Activated naive CD8-positive, alpha-beta T cell treated with anti-CD3 and anti-CD28 coated beads, Interleukin-2, amount 10 ng/mL, durations not matched to agents 7 days and 5 days (primary cell): ENCODE results near the gene RRP1. TPM values are rescaled to one million over a fixed set of nuclear protein-coding genes. Genes with fewer than 3 reads are reported as not detected.

Experiments
- ATAC-seq: fragments of 150-1000 bp; cut with Tn5 transposase; one replicate; pipeline ENCODE4 v1.10.0; 2021; ENCODE audit warnings: low read depth, moderate library complexity
- POLR2A ChIA-PET: fragments of 350-600 bp; sonication (Branson Sonifier 250); formaldehyde crosslinking; loops from one replicate; lab custom pipeline; 2021; ENCODE audit warnings: antibody characterized with exemption; lab: Charles Lee
- DNase-seq: peaks from one replicate; pipeline ENCODE4 v3.0.0; 2021
- H3K27ac Mint-ChIP-seq: one replicate; pipeline ENCODE4 v1.8.0; 2022; ENCODE audit warnings: mild to moderate bottlenecking, mixed read lengths
- H3K27me3 Mint-ChIP-seq: one replicate; pipeline ENCODE4 v1.8.0; 2022; ENCODE audit warnings: mild to moderate bottlenecking, moderate library complexity, mixed read lengths
- H3K36me3 Mint-ChIP-seq: one replicate; pipeline ENCODE4 v1.8.0; 2021; ENCODE audit warnings: mild to moderate bottlenecking, mixed read lengths
- H3K4me1 Mint-ChIP-seq: one replicate; pipeline ENCODE4 v1.8.0; 2021; ENCODE audit warnings: mixed read lengths
- H3K4me3 Mint-ChIP-seq: one replicate; pipeline ENCODE4 v1.8.0; 2022; ENCODE audit warnings: mild to moderate bottlenecking, moderate library complexity, mixed read lengths
- H3K9me3 Mint-ChIP-seq: one replicate; pipeline ENCODE4 v1.8.0; 2021; ENCODE audit warnings: mixed read lengths
- total RNA-seq, 2 experiments: library from RNA; stranded (reverse); gene quantifications; one replicate each; pipeline ENCODE4 v1.2.3, GENCODE V29; 2021

The RRP1 gene
- total RNA-seq, 2 experiments from 2014 or later = 28.1 to 28.6 TPM

DNA sequence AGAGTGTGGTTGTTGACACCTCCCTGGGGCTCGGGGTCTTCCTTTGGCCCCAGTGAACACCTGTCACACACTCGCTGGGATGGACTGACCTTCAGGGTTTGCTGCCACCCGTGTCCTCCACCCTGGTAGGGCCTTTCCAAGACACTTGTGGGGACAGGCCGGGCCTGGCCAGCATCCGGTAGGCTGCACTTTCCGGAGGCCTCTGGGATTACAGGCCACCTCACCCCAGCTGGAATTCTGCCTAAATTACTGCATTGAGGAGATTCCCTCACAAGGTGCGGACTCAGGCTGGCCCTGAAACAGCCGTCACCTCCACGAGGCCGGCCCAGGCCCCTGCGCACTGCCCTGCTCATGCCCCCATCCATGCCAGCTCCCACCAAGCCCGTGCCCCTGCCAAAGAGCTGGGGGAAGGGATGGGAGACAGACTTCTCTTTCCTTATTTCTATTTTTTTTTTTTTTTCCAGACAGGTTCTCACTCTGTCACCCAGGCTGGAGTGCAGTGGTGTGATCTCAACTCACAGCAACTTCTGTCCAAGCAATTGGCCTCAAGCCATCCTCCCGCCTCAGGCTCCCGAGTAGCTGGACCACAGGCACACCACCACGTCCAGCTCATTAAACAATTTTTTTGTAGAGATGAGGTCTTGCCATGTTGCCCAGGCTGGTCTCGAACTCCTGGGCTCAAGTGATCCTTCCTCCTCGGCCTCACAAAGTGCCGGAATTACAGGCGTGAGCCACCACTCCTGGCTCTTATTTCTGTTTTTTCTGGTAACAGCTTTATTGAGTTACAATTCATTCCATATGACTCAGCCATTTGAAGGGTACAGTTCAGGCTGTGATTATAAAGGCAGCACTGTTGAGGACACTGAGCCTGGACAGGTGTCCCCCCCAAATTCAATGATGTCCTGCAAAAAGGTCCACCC is 24.5 kb upstream of the RRP1 start:
- DNase-seq (no peak), ATAC-seq (no peak)
- H3K27me3 Mint-ChIP-seq = no peaks in the 10 kb centered on the region
- no peaks in the 10 kb centered on the region for H3K36me3 Mint-ChIP-seq
- POLR2A ChIA-PET = interaction anchor here (0.6 kb wide), 1 partner anchor 88 kb away, joined by 3 read pairs; no protein-coding TSS in a partner anchor
- H3K4me3 Mint-ChIP-seq = no peak overlapping the region
- no peaks in the 10 kb centered on the region for H3K9me3 Mint-ChIP-seq
- H3K27ac Mint-ChIP-seq = no peak overlapping the region
- H3K4me1 Mint-ChIP-seq = peaks cover 4% of the 10 kb centered on the region

GRCh38 chr21:43766734-43767497 is 22.5 kb upstream of the RRP1 start:
- ATAC-seq (no peak), DNase-seq (no peak)
- Mint-ChIP-seq H3K27me3 (no peaks in the 10 kb centered on the region), H3K36me3 (peaks cover 6% of the 10 kb centered on the region), H3K4me3 (no peak overlapping the region), H3K4me1 (peaks cover 9% of the 10 kb centered on the region), H3K27ac (no peak overlapping the region), H3K9me3 (no peaks in the 10 kb centered on the region)
- POLR2A ChIA-PET = no interaction called here

DNA sequence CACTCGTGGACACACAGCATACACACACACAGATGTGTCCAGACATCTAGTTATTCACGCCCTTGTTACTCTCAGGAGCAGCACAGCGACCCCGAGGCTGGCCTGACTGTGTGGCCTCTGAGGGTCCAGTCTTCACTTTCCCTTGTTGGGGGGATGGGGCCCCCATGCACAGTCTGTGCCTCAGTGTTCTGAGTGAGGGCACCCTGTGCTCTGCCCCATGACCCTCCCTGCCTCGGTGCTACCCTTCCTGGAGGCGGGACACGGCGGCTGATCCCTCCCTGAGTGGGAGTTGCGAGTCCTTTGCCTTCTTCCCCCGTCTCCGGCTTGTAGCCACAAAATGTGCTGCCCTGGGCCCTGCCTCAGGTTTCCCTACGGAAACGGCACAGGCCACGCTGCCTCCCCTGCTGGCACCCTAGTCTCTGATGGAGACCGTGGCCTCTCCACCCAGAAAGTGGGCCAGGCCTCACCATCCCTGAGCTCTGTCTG is 21.8 kb upstream of the RRP1 start:
- ATAC-seq (no peak), DNase-seq (no peak)
- POLR2A ChIA-PET = no interaction called here
- H3K27ac Mint-ChIP-seq = no peak overlapping the region
- H3K4me3 Mint-ChIP-seq = no peak overlapping the region
- H3K36me3 Mint-ChIP-seq = peaks cover 8% of the 10 kb centered on the region
- H3K27me3 Mint-ChIP-seq = no peaks in the 10 kb centered on the region
- no peaks in the 10 kb centered on the region for H3K9me3 Mint-ChIP-seq
- H3K4me1 Mint-ChIP-seq = peaks cover 9% of the 10 kb centered on the region

DNA sequence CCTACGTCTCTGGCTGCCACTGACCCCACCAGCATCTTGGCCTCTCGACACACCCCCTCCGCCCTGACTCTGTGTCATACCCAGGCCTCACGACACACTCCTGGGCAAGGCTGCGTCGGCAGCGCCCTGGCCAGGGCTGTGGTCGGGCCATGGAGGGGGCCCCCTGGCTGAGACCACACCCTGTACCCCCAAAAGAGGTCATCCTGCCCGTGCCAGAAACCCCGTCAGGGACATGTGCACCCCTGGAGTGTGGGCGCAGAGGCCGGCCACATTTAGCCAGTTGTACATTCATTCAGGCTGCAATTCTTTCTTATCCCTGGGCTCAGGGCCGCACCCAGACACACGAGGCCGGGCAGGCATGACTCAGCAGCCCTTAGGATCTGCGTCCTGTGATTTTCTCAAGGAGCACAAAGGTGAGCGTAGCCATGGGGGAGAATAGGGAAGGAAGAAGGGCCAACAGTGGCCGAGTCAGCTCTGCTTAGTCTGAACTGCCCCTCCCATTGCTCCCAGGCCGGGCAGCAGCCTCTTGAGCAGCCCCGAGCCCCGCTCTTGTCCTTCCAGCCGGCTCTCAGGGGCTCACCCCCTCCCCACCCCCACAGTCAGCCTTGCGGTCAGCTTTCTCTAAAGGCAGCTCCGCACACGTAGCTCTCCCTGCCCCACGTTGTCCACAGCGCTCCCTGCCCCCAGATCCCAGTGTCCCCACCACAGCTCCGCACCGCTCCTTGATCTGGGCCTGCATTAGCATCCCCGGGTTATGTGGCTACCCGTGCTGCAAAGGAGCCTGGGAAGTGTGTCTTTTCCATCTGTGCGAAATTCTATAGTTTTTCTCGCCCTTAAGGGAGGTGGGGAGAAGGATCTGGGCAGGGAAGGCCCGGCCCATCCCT is 21.2 kb upstream of the RRP1 start:
- POLR2A ChIA-PET = interaction anchor here (0.6 kb wide), 1 partner anchor 191 kb away, joined by 3 read pairs; no protein-coding TSS in a partner anchor

GRCh38 chr21:43768868-43769167 is 20.6 kb upstream of the RRP1 start:
- no peaks in the 10 kb centered on the region for H3K9me3 Mint-ChIP-seq
- H3K36me3 Mint-ChIP-seq = peaks cover 17% of the 10 kb centered on the region
- H3K4me1 Mint-ChIP-seq = peaks cover 7% of the 10 kb centered on the region
- no peak overlapping the region for H3K4me3 Mint-ChIP-seq
- DNase-seq (no peak), ATAC-seq (no peak)
- POLR2A ChIA-PET = interaction anchor here (0.6 kb wide), 1 partner anchor 190 kb away, joined by 3 read pairs; no protein-coding TSS in a partner anchor
- H3K27ac Mint-ChIP-seq = no peak overlapping the region
- no peaks in the 10 kb centered on the region for H3K27me3 Mint-ChIP-seq

More for the DNA sequence above, 21.2 kb upstream of the RRP1 start:
- no peaks in the 10 kb centered on the region for H3K27me3 Mint-ChIP-seq
- H3K27ac Mint-ChIP-seq = no peak overlapping the region
- peaks cover 15% of the 10 kb centered on the region for H3K36me3 Mint-ChIP-seq
- H3K4me1 Mint-ChIP-seq = peaks cover 9% of the 10 kb centered on the region
- no peaks in the 10 kb centered on the region for H3K9me3 Mint-ChIP-seq
- no peak for DNase-seq
- no peak for ATAC-seq
- H3K4me3 Mint-ChIP-seq = no peak overlapping the region

GRCh38 chr21:43769325-43769958 is 19.9 kb upstream of the RRP1 start:
- ATAC-seq (no peak), DNase-seq (no peak)
- Mint-ChIP-seq H3K36me3 (peaks cover 21% of the 10 kb centered on the region), H3K27me3 (no peaks in the 10 kb centered on the region), H3K9me3 (no peaks in the 10 kb centered on the region), H3K4me1 (peaks cover 12% of the 10 kb centered on the region), H3K27ac (no peak overlapping the region), H3K4me3 (no peak overlapping the region)
- POLR2A ChIA-PET = no interaction called here

GRCh38 chr21:43770066-43770655 is 19.2 kb upstream of the RRP1 start:
- no peaks in the 10 kb centered on the region for H3K9me3 Mint-ChIP-seq
- H3K4me1 Mint-ChIP-seq = peaks cover 17% of the 10 kb centered on the region
- H3K4me3 Mint-ChIP-seq = no peak overlapping the region
- ATAC-seq (no peak), DNase-seq (no peak)
- H3K27ac Mint-ChIP-seq = no peak overlapping the region
- POLR2A ChIA-PET = no interaction called here
- H3K27me3 Mint-ChIP-seq = no peaks in the 10 kb centered on the region
- peaks cover 23% of the 10 kb centered on the region for H3K36me3 Mint-ChIP-seq

GRCh38 chr21:43771199-43771675 is 18.1 kb upstream of the RRP1 start:
- ATAC-seq (no peak), DNase-seq (no peak)
- no peak overlapping the region for H3K27ac Mint-ChIP-seq
- no peaks in the 10 kb centered on the region for H3K27me3 Mint-ChIP-seq
- no peaks in the 10 kb centered on the region for H3K9me3 Mint-ChIP-seq
- H3K4me3 Mint-ChIP-seq = no peak overlapping the region
- POLR2A ChIA-PET = interaction anchor here (1.2 kb wide), 1 partner anchor 19 kb away, joined by 4 read pairs; no protein-coding TSS in a partner anchor
- H3K4me1 Mint-ChIP-seq = peaks cover 23% of the 10 kb centered on the region
- peaks cover 23% of the 10 kb centered on the region for H3K36me3 Mint-ChIP-seq

DNA sequence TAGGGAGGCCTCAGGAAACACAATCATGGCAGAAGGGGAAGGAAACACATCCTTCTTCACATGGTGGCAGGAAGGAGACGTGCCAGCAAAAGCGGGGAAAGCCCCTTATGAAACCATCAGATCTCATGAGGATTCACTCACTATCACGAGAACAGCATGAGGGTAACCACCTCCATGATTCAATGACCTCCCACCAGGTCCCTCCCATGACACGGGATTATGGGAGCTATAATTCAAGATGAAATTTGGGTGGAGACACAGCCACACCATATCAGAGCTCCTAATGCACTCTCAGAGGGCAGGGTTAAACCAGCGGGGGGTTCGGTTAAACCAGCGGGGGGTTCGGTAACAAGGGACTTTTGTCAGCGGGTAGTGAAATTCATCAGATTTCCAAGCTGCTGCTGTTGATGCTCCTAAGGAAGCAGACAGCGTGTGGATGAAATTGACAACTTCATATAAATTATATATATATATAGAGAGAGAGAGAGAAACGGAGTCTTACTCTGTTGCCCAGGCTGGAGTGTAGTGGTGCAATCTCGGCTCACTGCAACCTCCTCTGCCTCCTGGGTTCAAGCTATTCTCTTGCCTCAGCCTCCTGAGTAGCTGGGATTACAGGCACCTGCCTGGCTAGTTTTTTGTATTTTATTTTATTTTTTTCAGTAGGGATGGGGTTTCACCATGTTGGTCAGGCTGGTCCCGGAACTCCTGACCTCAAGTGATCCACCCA is 17.5 kb upstream of the RRP1 start:
- no peak for DNase-seq
- Mint-ChIP-seq H3K4me3 (no peak overlapping the region), H3K9me3 (no peaks in the 10 kb centered on the region), H3K4me1 (peaks cover 23% of the 10 kb centered on the region), H3K36me3 (peaks cover 23% of the 10 kb centered on the region), H3K27me3 (no peaks in the 10 kb centered on the region), H3K27ac (no peak overlapping the region)
- POLR2A ChIA-PET = interaction anchor here (1.2 kb wide), 1 partner anchor 18 kb away, joined by 4 read pairs; no protein-coding TSS in a partner anchor
- no peak for ATAC-seq

DNA sequence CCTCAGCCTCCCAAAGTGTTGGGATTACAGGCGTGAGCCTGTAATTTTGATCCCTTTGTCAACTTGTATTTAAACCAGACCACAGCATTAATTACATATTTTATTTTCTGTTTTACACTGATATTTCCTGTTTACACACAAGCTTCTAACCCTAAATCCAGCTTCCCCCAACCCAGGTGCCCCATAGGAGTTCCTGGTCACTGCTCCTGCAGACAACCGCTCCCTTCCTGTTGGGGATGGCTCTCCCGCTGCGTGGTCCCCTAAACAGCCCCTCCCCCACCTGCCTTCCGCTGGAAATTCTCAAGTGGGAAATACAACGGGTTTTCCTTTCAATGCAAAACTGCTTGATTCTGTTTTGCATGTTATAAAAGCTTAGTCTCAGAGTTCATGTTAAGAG is 17.0 kb upstream of the RRP1 start:
- Mint-ChIP-seq H3K27ac (no peak overlapping the region), H3K36me3 (peaks cover 23% of the 10 kb centered on the region), H3K4me1 (peaks cover 23% of the 10 kb centered on the region), H3K27me3 (no peaks in the 10 kb centered on the region), H3K9me3 (no peaks in the 10 kb centered on the region), H3K4me3 (no peak overlapping the region)
- ATAC-seq (no peak), DNase-seq (no peak)
- POLR2A ChIA-PET = no interaction called here

- Mint-ChIP-seq H3K4me1 (peaks cover 32% of the 10 kb centered on the region), H3K9me3 (no peaks in the 10 kb centered on the region), H3K36me3 (peaks cover 23% of the 10 kb centered on the region), H3K27ac (no peak overlapping the region), H3K4me3 (peak overlapping the region; percentile 13), H3K27me3 (no peaks in the 10 kb centered on the region)
- DNase-seq (no peak), ATAC-seq (no peak)
- POLR2A ChIA-PET = interaction anchor here (0.6 kb wide), 2 partner anchors 15 to 16 kb away, joined by 3 read pairs; partner anchors contain the start of gene RRP1
These were observed 15.2 kb upstream of the RRP1 start for GRCh38 chr21:43774163-43774562.
